ENCODE results near the gene MRPL57.
"Not testable (repeated sequence)": the region's sequence is repeated elsewhere in the genome, so short reads cannot be mapped to it uniquely, and the experiment has no call there.

The MRPL57 gene

GRCh38 chr13:21176215-21176981, at the start of gene MRPL57, which contains the start of gene SKA3:
Gene MRPL57, plus strand, starts transcription at chr13:21176658. Its CDS starts 259 bp downstream, at chr13:21176917.
Gene SKA3, minus strand, starts transcription at chr13:21176552. Its CDS starts 75 bp downstream, at chr13:21176477.
- peak within 1 kb of the TSS; percentile 81 to 83 for H3K4me3 ChIP-seq (ENCODE audit: low read depth in 1 of 2, low read length in 1 of 2)
- TF ChIP-seq CTCF (IDR thresholded peaks at IDR 0.05) = peak; percentile 59
- peaks cover 16 to 20% of the 10 kb centered on the region in 2 experiments for H3K4me1 ChIP-seq (ENCODE audit: control insufficient read depth in 1 of 2, insufficient read depth in 1 of 2, low read depth in 1 of 2, low read length in 1 of 2)
- H3K36me3 ChIP-seq = no peaks in the 10 kb centered on the region
- no peaks in the 10 kb centered on the region for H3K27me3 ChIP-seq
- no peaks in the 10 kb centered on the region for H3K9me3 ChIP-seq
- peak within 1 kb of the TSS; percentile 82 for H3K27ac ChIP-seq

GRCh38 chr13:21130116-21130515, 46.3 kb upstream of the MRPL57 start:
- peaks cover 0 to 7% of the 10 kb centered on the region in 2 experiments for H3K4me1 ChIP-seq (ENCODE audit: control insufficient read depth in 1 of 2, insufficient read depth in 1 of 2, low read depth in 1 of 2, low read length in 1 of 2)
- H3K27ac ChIP-seq = no peak overlapping the region
- no peaks in the 10 kb centered on the region for H3K27me3 ChIP-seq
- H3K9me3 ChIP-seq = no peaks in the 10 kb centered on the region
- TF ChIP-seq CTCF (IDR thresholded peaks at IDR 0.05) = no peak
- no peaks in the 10 kb centered on the region for H3K36me3 ChIP-seq
- H3K4me3 ChIP-seq (ENCODE audit: low read depth in 1 of 2, low read length in 1 of 2) = no peak overlapping the region

GRCh38 chr13:21133077-21133476, 43.4 kb upstream of the MRPL57 start:
- Histone ChIP-seq H3K9me3 (no peaks in the 10 kb centered on the region), H3K36me3 (no peaks in the 10 kb centered on the region), H3K4me3 (ENCODE audit: low read depth in 1 of 2, low read length in 1 of 2) (no peak overlapping the region), H3K4me1 (ENCODE audit: control insufficient read depth in 1 of 2, insufficient read depth in 1 of 2, low read depth in 1 of 2, low read length in 1 of 2) (peaks cover 0 to 1% of the 10 kb centered on the region in 2 experiments), H3K27me3 (no peaks in the 10 kb centered on the region), H3K27ac (no peak overlapping the region)
- TF ChIP-seq CTCF (IDR thresholded peaks at IDR 0.05) = no peak

- TF ChIP-seq CTCF (IDR thresholded peaks at IDR 0.05) = no peak
- Histone ChIP-seq H3K36me3 (no peaks in the 10 kb centered on the region), H3K27me3 (no peaks in the 10 kb centered on the region), H3K9me3 (no peaks in the 10 kb centered on the region), H3K4me1 (ENCODE audit: control insufficient read depth in 1 of 2, insufficient read depth in 1 of 2, low read depth in 1 of 2, low read length in 1 of 2) (peaks cover under 1% of the 10 kb centered on the region in 2 experiments), H3K27ac (no peak overlapping the region), H3K4me3 (ENCODE audit: low read depth in 1 of 2, low read length in 1 of 2) (no peak overlapping the region)
Observed at GRCh38 chr13:21134475-21134874, 42.0 kb upstream of the MRPL57 start.

- not testable (repeated sequence) for H3K27ac ChIP-seq; H3K36me3 ChIP-seq; H3K27me3 ChIP-seq; H3K9me3 ChIP-seq; H3K4me1 ChIP-seq (ENCODE audit: control insufficient read depth in 1 of 2, insufficient read depth in 1 of 2, low read depth in 1 of 2, low read length in 1 of 2); H3K4me3 ChIP-seq (ENCODE audit: low read depth in 1 of 2, low read length in 1 of 2)
Observed at GRCh38 chr13:21135833-21136232, 40.6 kb upstream of the MRPL57 start.

GRCh38 chr13:21137696-21138095, 38.8 kb upstream of the MRPL57 start:
- H3K4me1 ChIP-seq (ENCODE audit: control insufficient read depth in 1 of 2, insufficient read depth in 1 of 2, low read depth in 1 of 2, low read length in 1 of 2) = peaks cover 23% of the 10 kb centered on the region in 2 experiments
- no peaks in the 10 kb centered on the region for H3K9me3 ChIP-seq
- no peak for TF ChIP-seq CTCF (IDR thresholded peaks at IDR 0.05)
- H3K36me3 ChIP-seq = peaks cover 8% of the 10 kb centered on the region
- no peaks in the 10 kb centered on the region for H3K27me3 ChIP-seq
- no peak overlapping the region for H3K27ac ChIP-seq
- H3K4me3 ChIP-seq (ENCODE audit: low read depth in 1 of 2, low read length in 1 of 2) = no peak overlapping the region

Measured in neutrophil (primary cell).